Liver (tissue), 9 donors: Measurements from ENCODE around the gene ADGRG1. TPM values are rescaled to one million over a fixed set of nuclear protein-coding genes. Genes with fewer than 3 reads are reported as not detected.

Source experiments
- DNase-seq: peaks from one replicate; pipeline ENCODE4 v3.0.0-alpha.2; 2017; ENCODE audit warnings: low spot score
- H3K27ac ChIP-seq, 2 donors: one replicate each; pipeline ENCODE4 v1.7.0; 2013; ENCODE audit warnings: inconsistent platforms in 2 of 2, low read length in 2 of 2, control low read depth in 1 of 2, low read depth in 1 of 2, mild to moderate bottlenecking in 1 of 2
- H3K27me3 ChIP-seq, 4 donors: one replicate each; pipeline versions ENCODE4 v1.6.1 to v1.7.0; 2013; ENCODE audit warnings: low read length in 3 of 4, inconsistent platforms in 1 of 4, mild to moderate bottlenecking in 1 of 4, moderate library complexity in 1 of 4; ENCODE audit not compliant: control insufficient read depth in 4 of 4, insufficient read depth in 4 of 4
- H3K36me3 ChIP-seq, 4 donors: one replicate each; pipeline versions ENCODE4 v1.6.1 to v1.7.0; 2013; ENCODE audit warnings: low read length in 3 of 4, mild to moderate bottlenecking in 3 of 4, low read depth in 1 of 4, moderate library complexity in 1 of 4; ENCODE audit not compliant: control insufficient read depth in 4 of 4, insufficient read depth in 3 of 4
- H3K4me1 ChIP-seq, 4 donors: one replicate each; pipeline versions ENCODE4 v1.6.1 to v1.7.0; 2013; ENCODE audit warnings: low read length in 3 of 4, mild to moderate bottlenecking in 3 of 4, moderate library complexity in 1 of 4; ENCODE audit not compliant: control insufficient read depth in 4 of 4, insufficient read depth in 4 of 4
- H3K4me3 ChIP-seq, 3 donors: one replicate each; pipeline versions ENCODE4 v1.6.1 to v1.7.0; 2013; ENCODE audit warnings: low read length in 3 of 3, control low read depth in 1 of 3, low read depth in 1 of 3, mild to moderate bottlenecking in 1 of 3
- H3K9ac ChIP-seq, 2 donors: one replicate each; pipeline ENCODE4 v1.7.0; 2013; ENCODE audit warnings: low read length in 2 of 2, mild to moderate bottlenecking in 2 of 2, moderate library complexity in 2 of 2, control low read depth in 1 of 2, low read depth in 1 of 2
- H3K9me3 ChIP-seq, 4 donors: one replicate each; pipeline versions ENCODE4 v1.6.1 to v1.7.0; 2013; ENCODE audit warnings: low read length in 3 of 4; ENCODE audit not compliant: control insufficient read depth in 4 of 4
- ATF3 ChIP-seq: IDR thresholded peaks from 2 replicates; pipeline ENCODE4 v1.6.1; 2016; ENCODE audit warnings: antibody characterized with exemption
- CTCF ChIP-seq: fragments of 150-350 bp; IDR thresholded peaks from 2 replicates; pipeline ENCODE4 v1.5.1; 2017; ENCODE audit warnings: improper control_type of control experiment, low read depth, low read length; ENCODE audit not compliant: missing input control
- EGR1 ChIP-seq, 2 donors: IDR thresholded peaks; 2 replicates each; pipeline ENCODE4 v1.6.1; 2016 to 2018; ENCODE audit warnings: antibody characterized with exemption in 2 of 2, low read depth in 2 of 2
- FOXA1 ChIP-seq: IDR thresholded peaks from 2 replicates; pipeline ENCODE4 v1.6.1; 2016; ENCODE audit warnings: antibody characterized with exemption
- FOXA2 ChIP-seq: IDR thresholded peaks from 2 replicates; pipeline ENCODE4 v1.6.1; 2016; ENCODE audit warnings: antibody characterized with exemption
- GABPA ChIP-seq, 2 donors: IDR thresholded peaks in 1 of 2; conservative IDR thresholded peaks in 1 of 2; 2 replicates each; pipeline ENCODE4 v1.6.1; 2016; ENCODE audit warnings: antibody characterized with exemption in 2 of 2, mild to moderate bottlenecking in 1 of 2, moderate library complexity in 1 of 2
- HNF4A ChIP-seq, 2 donors: conservative IDR thresholded peaks; 2 replicates each; pipeline ENCODE4 v1.6.1; 2016; ENCODE audit warnings: antibody characterized with exemption in 2 of 2, mild to moderate bottlenecking in 2 of 2
- HNF4G ChIP-seq: IDR thresholded peaks from 2 replicates; pipeline ENCODE4 v1.6.1; 2016; ENCODE audit warnings: antibody characterized with exemption
- JUND ChIP-seq, 2 donors: IDR thresholded peaks; 2 replicates each; pipeline ENCODE4 v1.6.1; 2016; ENCODE audit warnings: antibody characterized with exemption in 2 of 2
- MAX ChIP-seq: IDR thresholded peaks from 2 replicates; pipeline ENCODE4 v1.6.1; 2016; ENCODE audit warnings: antibody characterized with exemption
- RAD21 ChIP-seq, 2 donors: IDR thresholded peaks; 2 replicates each; pipeline ENCODE4 v1.6.1; 2016; ENCODE audit warnings: antibody characterized with exemption in 2 of 2, mild to moderate bottlenecking in 2 of 2
- REST ChIP-seq: IDR thresholded peaks from 2 replicates; pipeline ENCODE4 v1.6.1; 2016; ENCODE audit warnings: antibody characterized with exemption, mild to moderate bottlenecking
- RXRA ChIP-seq, 2 donors: IDR thresholded peaks; 2 replicates each; pipeline ENCODE4 v1.6.1; 2017 to 2018; ENCODE audit warnings: antibody characterized with exemption in 2 of 2, mild to moderate bottlenecking in 1 of 2
- SP1 ChIP-seq: IDR thresholded peaks from 2 replicates; pipeline ENCODE4 v1.6.1; 2018; ENCODE audit warnings: antibody characterized with exemption, mild to moderate bottlenecking
- TAF1 ChIP-seq: conservative IDR thresholded peaks from 2 replicates; pipeline ENCODE4 v1.6.1; 2016; ENCODE audit warnings: antibody characterized with exemption, mild to moderate bottlenecking
- YY1 ChIP-seq: IDR thresholded peaks from 2 replicates; pipeline ENCODE4 v1.6.1; 2016; ENCODE audit warnings: antibody characterized with exemption, mild to moderate bottlenecking
- WGBS: extraction: QIAGEN DNeasy Blood & Tissue Kit; methylation state at CpG from one replicate; pipeline ENCODE4 v1.1.7; 2013; 5-methylcytosine and 5-hydroxymethylcytosine counted together
- polyA plus RNA-seq, 2 donors: library from polyadenylated mRNA; stranded (reverse) in 1 of 2; unstranded in 1 of 2; fragments of 200-250 nt in 1 of 2; fragments of >200 nt in 1 of 2; fragmentation: Nextera tagmentation in 1 of 2; extraction: Ambion mirVana in 1 of 2; gene quantifications; one replicate each; pipeline versions ENCODE4 v1.2.1 to v1.2.3, GENCODE V29; 2013 to 2015
- total RNA-seq, 2 donors: library from RNA; depleted of rRNA; stranded (reverse); fragments of >200 nt; gene quantifications; one replicate each; pipeline ENCODE4 v1.2.3, GENCODE V29; 2014
- donor health status: healthy.
- donor health status: healthy.
- donor health status: healthy.
- donor health status: healthy.
- donor health status: healthy.

Gene ADGRG1
- total and polyA plus RNA-seq, 4 donors: 1.7 to 3.3 (median 2.0) TPM

- H3K9ac ChIP-seq: no peak overlapping the region
- 98% methylated on average over 4 of the region's 4 CpGs for WGBS
- no peak overlapping the region for H3K27ac ChIP-seq
- H3K9me3 ChIP-seq: no peaks in the 10 kb centered on the region
- H3K4me1 ChIP-seq: peaks cover 6 to 26% (median 24%) of the 10 kb centered on the region in 4 donors
- H3K27me3 ChIP-seq: no peaks in the 10 kb centered on the region
- DNase-seq: no peak
- TF ChIP-seq CTCF: no peak
- no peak for TF ChIP-seq MAX
- no peak for TF ChIP-seq FOXA2
- no peak for TF ChIP-seq SP1
- no peak for TF ChIP-seq HNF4G
- TF ChIP-seq ATF3: no peak
- no peak for TF ChIP-seq YY1
- TF ChIP-seq GABPA (IDR thresholded peaks at IDR 0.05 in 1 of 2, conservative IDR thresholded peaks at IDR 0.05 in 1 of 2): no peak
- TF ChIP-seq HNF4A (conservative IDR thresholded peaks at IDR 0.05): no peak
- no peak for TF ChIP-seq REST
- TF ChIP-seq RXRA (IDR thresholded peaks at IDR 0.05): no peak
- no peak for TF ChIP-seq FOXA1
- no peak for TF ChIP-seq RAD21 (IDR thresholded peaks at IDR 0.05)
- no peak for TF ChIP-seq EGR1 (IDR thresholded peaks at IDR 0.05; ENCODE audit: low read depth in 2 of 2)
- no peak overlapping the region for H3K4me3 ChIP-seq
- no peaks in the 10 kb centered on the region for H3K36me3 ChIP-seq
These were observed 76.7 kb downstream of the ADGRG1 start for GRCh38 chr16:57704905-57705852.

GRCh38 chr16:57706717-57707116 lies 78.3 kb downstream of the ADGRG1 start:
- 96% methylated on average over 1 of the region's 1 CpG for WGBS
- Histone ChIP-seq H3K27me3 (no peaks in the 10 kb centered on the region), H3K27ac (no peak overlapping the region), H3K4me3 (no peak overlapping the region), H3K9me3 (no peaks in the 10 kb centered on the region), H3K4me1 (peaks cover 6 to 21% (median 16%) of the 10 kb centered on the region in 4 donors), H3K9ac (no peak overlapping the region), H3K36me3 (no peaks in the 10 kb centered on the region)
- no peak for DNase-seq
- no peak for TF ChIP-seq EGR1 (IDR thresholded peaks at IDR 0.05; ENCODE audit: low read depth in 2 of 2)
- TF ChIP-seq GABPA (IDR thresholded peaks at IDR 0.05 in 1 of 2, conservative IDR thresholded peaks at IDR 0.05 in 1 of 2): no peak
- no peak for TF ChIP-seq HNF4A (conservative IDR thresholded peaks at IDR 0.05)
- no peak for TF ChIP-seq TAF1
- TF ChIP-seq FOXA1: no peak
- TF ChIP-seq MAX: no peak
- no peak for TF ChIP-seq FOXA2
- no peak for TF ChIP-seq RXRA (IDR thresholded peaks at IDR 0.05)
- TF ChIP-seq RAD21 (IDR thresholded peaks at IDR 0.05): no peak
- no peak for TF ChIP-seq HNF4G
- no peak for TF ChIP-seq CTCF
- no peak for TF ChIP-seq JUND (IDR thresholded peaks at IDR 0.05)
- TF ChIP-seq REST: no peak
- no peak for TF ChIP-seq YY1
- no peak for TF ChIP-seq SP1
